ENCODE results near the gene ELAPOR1.

GRCh38 chr1:109140392-109140791 lies 26.5 kb downstream of the ELAPOR1 start:
- TF ChIP-seq CTCF (IDR thresholded peaks at IDR 0.05) (no peak), POLR2A (IDR thresholded peaks at IDR 0.05) (no peak)
